GM11168 (cell line): ENCODE results near the gene CSK.
"Not testable (repeated sequence)": the region's sequence is repeated elsewhere in the genome, so short reads cannot be mapped to it uniquely, and the experiment has no call there.

ENCODE experiments used
- in situ Hi-C: fragments of 300-500 bp; cut with MboI; formaldehyde crosslinking; loops from one replicate; pipeline ENCODE4 v1.12.0; 2022; ENCODE audit warnings: low sequenced_read_pairs; ENCODE audit not compliant: unreplicated experiment

CSK gene

DNA sequence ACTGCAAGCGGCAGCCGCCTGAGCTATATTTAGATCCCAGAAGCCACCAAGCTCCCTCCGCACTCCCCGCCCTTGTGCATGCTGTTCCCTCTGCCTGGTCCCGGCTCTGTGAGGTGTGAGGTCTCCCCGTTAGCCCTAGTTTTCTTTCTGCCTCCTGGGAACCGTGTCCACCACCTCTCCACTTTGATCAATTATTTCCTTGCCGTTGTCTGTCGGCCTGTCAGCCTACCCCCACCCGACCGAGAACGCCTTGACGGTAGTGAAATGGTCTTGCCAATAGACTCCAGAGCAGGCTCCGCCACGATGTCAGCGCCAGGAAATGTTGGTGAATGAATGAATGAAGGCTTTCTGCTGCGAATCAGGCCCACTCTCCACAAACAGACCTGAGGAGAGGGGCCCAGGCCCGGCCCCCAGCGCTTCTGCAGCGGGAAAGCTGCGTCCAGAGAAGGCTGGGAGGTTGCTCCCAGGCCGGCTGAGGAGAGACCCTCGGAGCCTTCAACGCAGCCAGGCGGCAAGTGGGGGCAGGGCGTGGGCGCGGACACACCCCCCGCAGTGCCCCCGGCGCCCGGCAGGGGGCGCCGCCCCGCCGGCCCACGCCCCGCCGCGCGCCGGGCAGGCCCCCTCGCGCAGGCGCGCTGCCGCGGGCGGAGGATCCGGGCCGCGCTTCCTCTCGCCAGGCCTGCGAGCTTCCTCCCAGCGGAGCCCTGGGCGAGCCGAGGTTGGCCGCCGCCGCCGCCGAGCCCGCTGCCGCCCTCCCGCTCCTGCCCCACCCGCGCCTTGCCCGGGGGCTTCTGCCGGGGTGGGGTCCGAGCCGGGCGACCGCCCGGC lies at the start of gene CSK:
Gene CSK (plus strand): TSS at position 650 of the 828 bp plus-strand sequence. CDS start 16,218 bp downstream, outside the sequence.
- in situ Hi-C loops, result no loop called here

GRCh38 chr15:74732846-74733245 lies 49.0 kb upstream of the CSK start:
- in situ Hi-C loops, result no loop called here

- in situ Hi-C loops, result no loop called here
These were observed 48.6 kb upstream of the CSK start for GRCh38 chr15:74733269-74733668.

GRCh38 chr15:74735305-74735704 lies 46.6 kb upstream of the CSK start:
- in situ Hi-C loops, result no loop called here

GRCh38 chr15:74738239-74738638 lies 43.6 kb upstream of the CSK start:
- in situ Hi-C loops, result not testable (repeated sequence)

GRCh38 chr15:74742422-74742821 lies 39.5 kb upstream of the CSK start:
- in situ Hi-C loops, result no loop called here

DNA sequence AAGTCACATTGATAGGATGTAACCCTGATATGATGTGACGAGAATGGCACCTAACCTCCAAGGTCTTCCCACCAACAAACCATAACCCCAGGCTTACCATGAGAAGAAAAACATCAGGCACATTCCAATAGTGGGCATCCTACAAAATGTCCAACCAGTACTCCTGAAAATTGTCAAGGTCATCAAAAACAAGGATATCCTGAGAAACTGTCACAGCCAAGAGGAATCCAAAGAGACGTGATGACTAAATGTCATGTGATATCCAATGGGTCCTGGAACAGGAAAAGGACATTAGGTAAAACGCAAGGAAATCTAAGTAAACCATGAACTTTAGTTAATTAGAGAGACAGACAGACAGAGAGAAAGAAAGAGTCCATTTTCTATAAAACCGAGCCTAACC lies 35.5 kb upstream of the CSK start:
- in situ Hi-C loops, result no loop called here

GRCh38 chr15:74748322-74748946 lies 33.4 kb upstream of the CSK start, which contains the start of gene CYP1A2:
Gene CYP1A2, plus strand, starts transcription at chr15:74748845. Its CDS starts 894 bp downstream, at chr15:74749739.
- in situ Hi-C loops, result no loop called here

- in situ Hi-C loops, result loop anchor here (25.0 kb wide), 1 partner anchor 388 kb away; the partner anchor contains the start of gene CYP11A1
These were observed 32.0 kb upstream of the CSK start for GRCh38 chr15:74749832-74750231.

- in situ Hi-C loops, result loop anchor here (25.0 kb wide), 1 partner anchor 388 kb away; the partner anchor contains the start of gene CYP11A1
These were observed 31.1 kb upstream of the CSK start for GRCh38 chr15:74750751-74751150.

GRCh38 chr15:74752011-74752410 lies 29.9 kb upstream of the CSK start:
- in situ Hi-C loops, result loop anchor here (25.0 kb wide), 1 partner anchor 390 kb away; the partner anchor contains the start of gene CYP11A1

DNA sequence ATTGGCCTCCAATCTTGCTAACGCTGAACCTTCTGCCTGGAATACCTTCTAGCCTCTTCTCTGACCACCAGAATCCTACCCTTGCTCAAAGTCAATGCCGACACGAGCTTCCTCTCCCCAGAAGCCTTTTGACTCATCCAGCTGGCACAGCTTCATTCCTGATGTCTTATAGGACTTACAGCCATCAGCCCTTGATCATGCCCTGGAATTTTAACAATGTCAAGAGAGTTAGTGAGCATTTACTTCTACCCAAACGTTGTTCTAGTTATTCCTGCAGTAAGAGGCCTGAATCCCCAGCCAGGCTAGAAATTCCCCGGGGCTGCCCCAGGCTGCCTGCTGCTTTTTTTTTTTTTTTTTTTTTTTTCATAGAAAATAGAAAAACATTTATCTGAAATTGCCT lies 29.3 kb upstream of the CSK start:
- in situ Hi-C loops, result loop anchor here (25.0 kb wide), 1 partner anchor 390 kb away; the partner anchor contains the start of gene CYP11A1

GRCh38 chr15:74754593-74755215 lies 27.2 kb upstream of the CSK start:
- in situ Hi-C loops, result loop anchor here (25.0 kb wide), 1 partner anchor 392 kb away; the partner anchor contains the start of gene CYP11A1

DNA sequence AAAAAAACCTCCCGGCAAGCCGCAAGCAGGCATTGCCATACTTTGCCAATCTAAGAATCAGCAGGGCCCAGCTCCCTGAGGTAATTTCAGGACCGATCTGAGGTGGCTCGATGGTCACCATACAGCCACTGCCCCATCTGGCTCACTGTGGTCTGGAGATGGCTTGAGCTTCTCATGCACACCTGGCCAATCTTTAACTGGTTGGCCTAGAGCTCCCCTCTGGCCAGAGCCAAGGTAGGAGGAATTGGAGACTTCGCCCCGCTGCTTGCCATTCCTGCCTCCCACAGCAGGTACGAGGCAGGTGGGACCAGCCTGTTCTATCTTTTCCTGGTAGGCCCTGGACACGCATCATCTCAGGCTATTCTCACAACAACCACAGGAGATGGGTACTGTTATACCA lies 23.1 kb upstream of the CSK start:
- in situ Hi-C loops, result loop anchor here (25.0 kb wide), 1 partner anchor 396 kb away; the partner anchor contains the start of gene CYP11A1

DNA sequence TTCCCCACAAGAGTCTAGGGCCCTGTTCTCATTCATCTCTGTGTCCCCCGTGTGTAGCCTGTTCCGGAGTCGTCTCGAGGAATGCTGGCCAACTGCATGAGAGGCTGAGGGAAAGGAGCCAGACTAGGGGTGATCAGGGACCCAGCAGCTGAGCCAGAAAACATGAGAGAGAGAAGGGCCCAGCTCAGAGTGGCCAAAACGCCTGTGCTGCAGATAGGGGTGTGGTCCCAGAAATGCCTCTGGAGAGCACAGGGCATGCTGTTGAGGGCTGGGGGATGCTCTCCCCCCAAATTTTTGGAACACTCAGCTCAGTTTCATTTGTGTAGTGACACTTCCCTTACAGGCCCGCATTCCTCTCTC lies 19.1 kb upstream of the CSK start:
- in situ Hi-C loops, result loop anchor here (25.0 kb wide), 1 partner anchor 400 kb away; the partner anchor contains the start of gene CYP11A1

DNA sequence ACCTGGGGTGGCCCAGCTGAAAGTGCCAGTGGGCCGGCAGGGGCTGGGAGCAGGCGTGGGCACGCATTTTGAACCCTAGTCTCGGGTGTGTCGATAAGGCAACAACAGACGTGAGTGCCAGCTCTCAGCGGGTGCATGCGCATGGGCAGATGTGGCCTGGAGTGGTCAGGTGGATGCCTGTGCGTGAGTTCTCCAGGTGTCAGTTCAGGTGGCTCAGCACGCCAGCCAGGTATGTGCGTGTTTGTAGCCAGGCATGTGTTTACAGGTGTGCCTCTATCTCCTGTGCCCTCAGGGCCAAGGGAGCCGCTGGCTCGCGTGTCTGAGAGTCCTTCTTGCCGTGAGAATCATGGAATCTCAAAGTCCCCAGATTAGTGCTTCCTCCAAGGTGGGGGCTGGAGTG lies 18.5 kb upstream of the CSK start:
- in situ Hi-C loops, result loop anchor here (25.0 kb wide), 1 partner anchor 401 kb away; the partner anchor contains the start of gene CYP11A1

DNA sequence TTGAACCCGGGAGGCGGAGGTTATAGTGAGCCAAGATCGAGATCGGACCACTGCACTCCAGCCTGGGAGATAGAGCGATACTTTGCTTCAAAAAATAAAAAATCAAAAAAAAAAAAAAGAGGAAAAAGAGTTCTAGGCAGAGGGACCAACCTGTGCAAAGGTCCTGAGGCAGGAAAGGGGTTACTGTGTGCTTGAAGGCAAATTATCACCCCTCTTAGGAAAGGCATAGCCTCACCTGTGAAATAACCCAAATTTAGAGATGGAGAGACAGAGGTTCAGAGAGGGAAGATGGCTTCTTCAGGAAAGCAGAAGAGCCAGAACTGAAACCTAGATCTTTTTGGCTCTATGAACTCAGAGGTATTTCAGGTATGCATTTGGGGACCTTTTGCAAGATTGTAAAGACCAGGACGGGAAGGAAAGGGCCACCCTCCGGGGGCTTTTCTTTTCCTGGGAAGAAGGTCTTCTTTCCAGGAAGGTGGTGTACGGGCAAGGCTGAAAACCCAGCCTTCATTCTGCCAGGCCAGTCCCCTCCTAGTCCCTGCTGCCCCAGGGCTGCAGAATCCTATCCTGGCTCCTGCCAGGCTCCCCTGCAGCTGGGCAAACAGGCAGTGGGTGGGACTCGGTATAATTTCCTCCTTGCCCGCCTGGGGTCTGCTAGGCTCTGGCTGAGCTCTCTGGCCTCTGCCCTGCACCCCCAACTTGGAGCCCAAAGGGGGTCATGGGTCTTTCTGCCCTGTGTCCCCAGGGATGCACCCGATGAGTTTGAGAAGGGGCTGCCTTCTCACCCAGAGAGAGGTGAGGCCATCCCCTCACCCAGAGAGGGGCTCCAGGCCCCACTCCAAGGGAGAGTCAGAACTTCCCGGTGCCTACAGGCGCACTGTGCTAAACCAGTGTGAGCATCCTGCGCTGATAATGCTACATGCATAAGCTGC lies 14.4 kb upstream of the CSK start:
- in situ Hi-C loops, result loop anchor here (5.0 to 25.0 kb wide), 2 partner anchors 130 to 405 kb away; partner anchors contain the start of gene CYP11A1

- in situ Hi-C loops, result loop anchor here (5.0 to 25.0 kb wide), 2 partner anchors 131 to 406 kb away; partner anchors contain the start of gene CYP11A1
These were observed 13.6 kb upstream of the CSK start for GRCh38 chr15:74768099-74768770.
